Calu3 (cell line): ENCODE data around the gene DIO2. TPM values are rescaled to one million over a fixed set of nuclear protein-coding genes. Genes with fewer than 3 reads are reported as not detected.

ENCODE experiments used
- BruUV-seq: library from RNA; stranded (reverse); fragments of 400-500 nt; replicated peaks from 2 replicates; lab custom pipeline; 2021; lab: Mats Ljungman, UMichigan
- CTCF ChIA-PET: fragments of 300-600 bp; sonication (Branson Sonifier 250); formaldehyde crosslinking; loops from one replicate; lab custom pipeline; 2022; ENCODE audit warnings: antibody characterized with exemption; lab: Charles Lee
- DNase-seq: peaks from one replicate; pipeline ENCODE4 v3.0.0; 2022
- H3K27ac Mint-ChIP-seq: one replicate; pipeline ENCODE4 v1.8.0; 2022; ENCODE audit warnings: mixed read lengths; ENCODE audit not compliant: unreplicated experiment
- H3K27me3 Mint-ChIP-seq: one replicate; pipeline ENCODE4 v1.8.0; 2022; ENCODE audit warnings: mixed read lengths; ENCODE audit not compliant: unreplicated experiment
- H3K36me3 Mint-ChIP-seq: one replicate; pipeline ENCODE4 v1.8.0; 2022; ENCODE audit warnings: mild to moderate bottlenecking, moderate library complexity, mixed read lengths; ENCODE audit not compliant: insufficient read depth, unreplicated experiment
- H3K4me1 Mint-ChIP-seq: one replicate; pipeline ENCODE4 v1.8.0; 2022; ENCODE audit warnings: mild to moderate bottlenecking, low read depth, mixed read lengths; ENCODE audit not compliant: unreplicated experiment
- H3K4me3 Mint-ChIP-seq: one replicate; pipeline ENCODE4 v1.8.0; 2022; ENCODE audit warnings: mild to moderate bottlenecking, low read depth, moderate library complexity, mixed read lengths; ENCODE audit not compliant: unreplicated experiment
- H3K9me3 Mint-ChIP-seq: one replicate; pipeline ENCODE4 v1.8.0; 2022; ENCODE audit warnings: low read depth, mixed read lengths; ENCODE audit not compliant: unreplicated experiment
- intact Hi-C: fragments of 100-400 bp; cut with micrococcal nuclease; formaldehyde crosslinking; loops from one replicate; pipeline ENCODE4 v1.10.0; 2022; ENCODE audit not compliant: unreplicated experiment
- total RNA-seq: library from RNA; stranded (reverse); gene quantifications from 2 replicates; pipeline ENCODE4 v1.2.3, GENCODE V29; 2022
- TF ChIP-seq, protein P1 (sequence below): fragments of 200-600 bp; IDR thresholded peaks from one replicate; pipeline ENCODE4 v1.8.0; 2022; ENCODE audit warnings: antibody characterized with exemption; ENCODE audit not compliant: unreplicated experiment

Gene DIO2
- total RNA-seq, 1 experiment from 2014 or later: 0.38 TPM

DNA sequence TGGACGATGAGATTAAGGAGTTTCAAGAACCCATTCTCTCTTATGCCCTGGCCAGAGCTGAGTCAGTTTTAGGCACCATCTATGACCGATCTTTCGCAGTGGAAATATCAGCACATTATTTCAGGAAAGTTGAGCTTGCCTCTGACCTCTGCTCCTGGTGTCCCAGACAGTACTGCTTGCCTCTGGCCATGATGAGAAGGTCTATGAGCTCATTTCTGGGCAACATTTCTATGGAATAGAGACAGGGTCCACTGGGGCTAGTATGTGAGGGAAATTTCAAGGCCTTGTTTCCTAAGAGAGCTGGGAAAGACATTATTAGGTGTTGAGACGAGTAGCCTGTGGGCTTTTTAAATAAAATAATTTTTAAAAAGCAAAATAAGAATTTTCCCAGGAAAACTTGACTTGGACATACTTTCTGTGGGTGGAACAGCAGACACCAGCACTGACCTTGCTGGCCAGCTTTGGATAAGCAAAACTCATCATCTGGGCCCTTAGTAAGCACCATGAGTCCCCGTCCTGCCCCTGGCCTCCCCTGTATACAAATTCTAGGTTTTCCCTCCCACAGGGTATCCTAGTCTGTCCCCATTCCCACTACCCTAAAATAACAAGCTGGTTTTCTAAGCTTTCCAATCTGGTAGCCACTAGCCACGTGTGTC lies 43.4 kb downstream of the DIO2 start:
- Mint-ChIP-seq H3K36me3 (no peaks in the 10 kb centered on the region), H3K27ac (no peak overlapping the region), H3K9me3 (no peaks in the 10 kb centered on the region), H3K27me3 (peaks cover 18% of the 10 kb centered on the region), H3K4me1 (no peaks in the 10 kb centered on the region), H3K4me3 (no peak overlapping the region)
- no peak for DNase-seq
- CTCF ChIA-PET: interaction anchor here (0.6 kb wide), 1 partner anchor 17 kb away, joined by 3 read pairs; no protein-coding TSS in a partner anchor
- BruUV-seq: no TSS peak
- intact Hi-C loops: no loop called here
- TF ChIP-seq, protein P1, sequence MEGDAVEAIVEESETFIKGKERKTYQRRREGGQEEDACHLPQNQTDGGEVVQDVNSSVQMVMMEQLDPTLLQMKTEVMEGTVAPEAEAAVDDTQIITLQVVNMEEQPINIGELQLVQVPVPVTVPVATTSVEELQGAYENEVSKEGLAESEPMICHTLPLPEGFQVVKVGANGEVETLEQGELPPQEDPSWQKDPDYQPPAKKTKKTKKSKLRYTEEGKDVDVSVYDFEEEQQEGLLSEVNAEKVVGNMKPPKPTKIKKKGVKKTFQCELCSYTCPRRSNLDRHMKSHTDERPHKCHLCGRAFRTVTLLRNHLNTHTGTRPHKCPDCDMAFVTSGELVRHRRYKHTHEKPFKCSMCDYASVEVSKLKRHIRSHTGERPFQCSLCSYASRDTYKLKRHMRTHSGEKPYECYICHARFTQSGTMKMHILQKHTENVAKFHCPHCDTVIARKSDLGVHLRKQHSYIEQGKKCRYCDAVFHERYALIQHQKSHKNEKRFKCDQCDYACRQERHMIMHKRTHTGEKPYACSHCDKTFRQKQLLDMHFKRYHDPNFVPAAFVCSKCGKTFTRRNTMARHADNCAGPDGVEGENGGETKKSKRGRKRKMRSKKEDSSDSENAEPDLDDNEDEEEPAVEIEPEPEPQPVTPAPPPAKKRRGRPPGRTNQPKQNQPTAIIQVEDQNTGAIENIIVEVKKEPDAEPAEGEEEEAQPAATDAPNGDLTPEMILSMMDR: no peak

GRCh38 chr14:80164991-80165721 lies 46.1 kb downstream of the DIO2 start:
- no peaks in the 10 kb centered on the region for H3K36me3 Mint-ChIP-seq
- DNase-seq: no peak
- H3K27ac Mint-ChIP-seq: no peak overlapping the region
- intact Hi-C loops: no loop called here
- TF ChIP-seq, protein P1: no peak
- no peaks in the 10 kb centered on the region for H3K27me3 Mint-ChIP-seq
- BruUV-seq: no TSS peak
- no peak overlapping the region for H3K4me3 Mint-ChIP-seq
- CTCF ChIA-PET: no interaction called here
- H3K9me3 Mint-ChIP-seq: no peaks in the 10 kb centered on the region
- H3K4me1 Mint-ChIP-seq: no peaks in the 10 kb centered on the region

DNA sequence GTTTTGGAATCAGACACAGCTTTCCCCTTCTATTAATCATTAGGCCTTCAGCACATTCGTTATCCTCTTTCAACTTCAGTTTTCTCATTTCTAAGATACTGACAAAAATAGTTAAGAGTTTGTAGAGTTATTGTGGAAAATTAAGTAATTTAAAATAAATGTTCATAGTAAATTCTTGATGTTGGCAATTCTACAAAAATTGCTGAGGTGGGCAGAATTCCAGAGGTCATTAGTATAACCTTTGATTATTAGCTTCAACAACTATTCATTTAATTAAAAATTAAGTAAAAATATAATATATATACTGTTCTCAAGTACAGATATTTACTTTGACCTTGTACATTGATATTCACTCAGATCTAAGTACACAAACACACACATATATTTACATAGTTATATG lies 58.5 kb downstream of the DIO2 start:
- Mint-ChIP-seq H3K4me1 (no peaks in the 10 kb centered on the region), H3K27ac (no peak overlapping the region), H3K27me3 (no peaks in the 10 kb centered on the region), H3K36me3 (no peaks in the 10 kb centered on the region), H3K4me3 (no peak overlapping the region), H3K9me3 (no peaks in the 10 kb centered on the region)
- no TSS peak for BruUV-seq
- TF ChIP-seq, protein P1: no peak
- CTCF ChIA-PET: no interaction called here
- no peak for DNase-seq
- intact Hi-C loops: no loop called here

DNA sequence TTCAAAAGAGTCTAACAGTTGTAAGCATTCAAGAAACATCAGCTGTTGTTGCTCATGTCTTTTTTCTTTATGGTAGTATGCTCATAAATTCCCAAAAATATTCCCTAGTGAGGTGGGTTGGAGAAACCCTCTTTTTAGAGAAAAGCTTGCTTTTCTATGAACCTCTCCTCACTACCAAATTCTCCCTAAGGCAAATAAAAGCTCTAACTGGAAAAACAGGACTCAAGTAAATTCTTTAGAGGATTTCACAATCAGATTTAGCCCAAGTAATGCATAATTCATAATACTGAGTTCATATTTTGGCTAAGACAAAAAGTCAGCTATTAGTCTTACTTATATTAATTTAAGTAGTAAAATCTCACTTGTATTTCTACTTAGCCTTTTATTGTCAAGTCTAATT lies 59.1 kb downstream of the DIO2 start:
- CTCF ChIA-PET: no interaction called here

More for the DNA sequence above, 59.1 kb downstream of the DIO2 start:
- DNase-seq: no peak
- Mint-ChIP-seq H3K36me3 (no peaks in the 10 kb centered on the region), H3K27me3 (no peaks in the 10 kb centered on the region), H3K27ac (no peak overlapping the region), H3K4me3 (no peak overlapping the region), H3K4me1 (no peaks in the 10 kb centered on the region), H3K9me3 (no peaks in the 10 kb centered on the region)
- TF ChIP-seq, protein P1: no peak
- no TSS peak for BruUV-seq
- intact Hi-C loops: no loop called here
